ENCODE data around the gene ZNF215. TPM values are rescaled to one million over a fixed set of nuclear protein-coding genes. Genes with fewer than 3 reads are reported as not detected.
"Not testable (repeated sequence)": the region's sequence is repeated elsewhere in the genome, so short reads cannot be mapped to it uniquely, and the experiment has no call there.

The ZNF215 gene
- total RNA-seq = 0.51 TPM

DNA sequence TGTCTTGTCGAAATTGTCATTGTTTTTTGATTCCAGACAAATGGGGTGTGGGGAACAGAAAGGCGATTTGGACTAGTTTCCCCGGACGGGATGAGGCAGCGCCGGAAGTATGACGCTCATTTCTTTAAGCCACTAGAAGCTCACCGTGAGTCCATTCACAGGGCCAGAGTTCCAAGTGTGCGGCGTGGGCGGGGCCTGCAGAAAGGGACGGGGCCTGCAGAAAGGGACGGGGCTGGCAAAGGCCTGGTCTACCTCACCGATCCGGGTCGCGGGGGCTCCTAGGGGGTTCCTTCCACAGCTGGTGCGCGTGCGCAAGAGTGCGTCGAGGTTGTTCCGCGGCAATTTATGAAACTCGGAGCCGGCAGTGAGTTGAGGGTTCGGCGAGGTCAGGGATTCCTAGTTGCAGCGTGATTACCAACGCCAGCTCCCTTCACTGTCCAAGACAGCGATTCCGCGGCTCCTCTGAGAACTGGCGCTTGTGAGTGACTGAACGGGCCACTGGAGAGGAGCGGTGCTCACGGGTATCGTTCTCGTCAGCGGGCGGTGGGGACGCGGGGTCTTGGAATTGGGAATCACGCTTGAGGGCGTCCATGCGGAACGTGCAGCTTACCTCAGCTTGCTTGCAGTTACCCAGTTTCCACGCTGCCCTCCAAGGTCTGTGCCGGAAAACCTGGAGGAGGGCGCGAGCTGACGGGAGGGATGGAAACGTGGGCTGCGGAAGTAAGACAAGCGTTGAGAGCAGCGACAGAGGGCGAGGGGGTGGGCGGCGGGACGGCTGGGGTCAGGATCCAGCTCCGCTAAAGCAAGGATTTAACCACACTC lies at the start of gene ZNF215:
Gene ZNF215 (plus strand): TSS at position 219 of the 822 bp plus-strand sequence. CDS start 5,847 bp downstream, outside the sequence.
- DNase-seq = peak; percentile 82

DNA sequence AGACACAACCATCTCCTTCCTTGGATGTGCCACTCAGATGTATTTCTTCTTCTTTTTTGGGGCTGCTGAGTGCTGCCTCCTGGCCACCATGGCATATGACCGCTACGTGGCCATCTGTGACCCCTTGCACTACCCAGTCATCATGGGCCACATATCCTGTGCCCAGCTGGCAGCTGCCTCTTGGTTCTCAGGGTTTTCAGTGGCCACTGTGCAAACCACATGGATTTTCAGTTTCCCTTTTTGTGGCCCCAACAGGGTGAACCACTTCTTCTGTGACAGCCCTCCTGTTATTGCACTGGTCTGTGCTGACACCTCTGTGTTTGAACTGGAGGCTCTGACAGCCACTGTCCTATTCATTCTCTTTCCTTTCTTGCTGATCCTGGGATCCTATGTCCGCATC lies 49.3 kb upstream of the ZNF215 start:
- DNase-seq = no peak

DNA sequence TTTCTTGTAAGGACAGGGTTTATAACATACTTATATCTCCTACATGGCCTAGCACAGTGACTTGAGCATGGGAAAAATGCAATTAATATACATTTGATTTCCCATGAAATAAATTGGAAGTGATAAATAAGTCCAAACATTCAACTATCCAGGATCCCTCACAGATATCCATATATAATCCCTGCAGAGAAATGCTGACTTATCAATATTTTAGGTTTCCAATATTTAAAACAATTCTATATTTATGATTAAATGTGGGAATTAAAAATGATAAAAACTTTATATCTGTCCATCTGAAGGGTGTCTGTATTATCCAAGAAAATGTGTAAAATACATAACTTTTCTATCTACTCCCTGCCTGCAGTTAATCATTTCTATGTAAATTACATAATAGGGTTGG lies 43.5 kb upstream of the ZNF215 start:
- DNase-seq = no peak

DNA sequence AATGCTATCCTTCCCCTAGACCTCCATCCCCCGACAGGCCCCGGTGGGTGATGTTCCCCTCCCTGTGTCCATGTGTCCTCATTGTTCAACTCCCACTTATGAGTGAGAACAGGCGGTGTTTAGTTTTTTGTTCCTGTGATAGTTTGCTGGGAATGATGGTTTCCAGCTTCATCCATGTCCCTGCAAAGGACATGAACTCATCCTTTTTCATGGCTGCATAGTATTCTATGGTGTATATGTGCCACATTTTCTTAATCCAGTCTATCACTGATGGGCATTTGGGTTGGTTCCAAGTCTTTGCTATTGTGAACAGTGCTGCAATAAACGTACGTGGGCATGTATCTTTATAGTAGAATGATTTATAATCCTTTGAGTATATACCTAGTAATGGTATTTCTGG lies 38.5 kb upstream of the ZNF215 start:
- DNase-seq = not testable (repeated sequence)

DNA sequence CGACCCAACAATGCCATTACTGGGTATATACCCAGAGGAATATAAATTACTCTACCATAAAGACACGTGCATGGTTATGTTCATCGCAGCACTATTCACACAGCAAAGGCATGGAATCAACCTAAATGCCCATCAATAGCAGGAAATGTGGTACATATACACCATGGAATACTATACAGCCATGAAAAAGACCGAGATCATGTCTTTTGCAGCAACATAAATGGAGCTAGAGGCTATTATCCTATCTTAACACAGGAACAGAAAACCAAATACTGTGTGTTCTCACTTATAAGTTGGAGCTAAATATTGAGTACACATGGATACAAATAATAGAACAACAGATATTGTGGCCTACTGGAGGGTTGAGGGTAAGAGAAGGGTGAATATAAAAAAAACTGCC lies 37.4 kb upstream of the ZNF215 start:
- no peak for DNase-seq

DNA sequence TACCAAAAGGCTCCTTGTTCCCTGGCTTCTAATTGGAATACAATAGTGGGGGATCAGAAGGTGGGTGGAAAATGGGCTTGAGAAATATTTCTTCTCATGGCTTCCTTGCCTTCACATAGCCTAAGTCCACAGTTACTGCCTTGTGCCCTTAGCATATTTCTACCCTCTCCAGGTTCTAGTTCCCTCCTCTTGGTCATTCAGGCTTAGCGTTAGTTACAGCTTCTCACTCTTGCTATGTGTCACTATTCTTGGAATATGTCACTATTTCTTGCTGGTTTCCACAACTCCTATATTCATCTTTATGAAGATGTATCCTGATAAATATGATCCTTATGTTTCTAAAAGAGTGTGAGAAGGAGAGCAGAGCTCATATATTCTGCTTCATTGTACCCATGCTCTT lies 36.4 kb upstream of the ZNF215 start:
- no peak for DNase-seq

DNA sequence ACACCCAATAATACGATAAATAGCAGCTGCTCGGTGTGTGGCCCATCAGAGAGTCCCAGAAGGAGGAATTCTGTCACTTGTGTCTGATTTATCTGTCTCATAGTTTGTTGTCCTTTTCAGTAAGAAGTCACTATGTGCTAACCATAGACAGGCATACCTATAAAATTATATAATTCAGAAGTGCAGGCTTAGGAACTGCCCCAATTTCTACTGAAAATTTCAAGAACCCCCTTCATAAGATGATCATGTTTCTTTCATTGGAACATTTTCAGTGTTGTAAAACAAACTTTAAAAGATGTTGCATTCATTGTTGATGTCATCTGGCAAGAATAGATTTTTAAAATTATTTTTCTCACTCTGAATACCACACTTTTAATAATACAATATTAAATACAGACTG lies 33.8 kb upstream of the ZNF215 start, which contains the start of gene OR2D2:
Gene OR2D2 (minus strand): TSS at position 101 of the 400 bp plus-strand sequence. CDS start 0 bp downstream, at position 101.
- no peak for DNase-seq

DNA sequence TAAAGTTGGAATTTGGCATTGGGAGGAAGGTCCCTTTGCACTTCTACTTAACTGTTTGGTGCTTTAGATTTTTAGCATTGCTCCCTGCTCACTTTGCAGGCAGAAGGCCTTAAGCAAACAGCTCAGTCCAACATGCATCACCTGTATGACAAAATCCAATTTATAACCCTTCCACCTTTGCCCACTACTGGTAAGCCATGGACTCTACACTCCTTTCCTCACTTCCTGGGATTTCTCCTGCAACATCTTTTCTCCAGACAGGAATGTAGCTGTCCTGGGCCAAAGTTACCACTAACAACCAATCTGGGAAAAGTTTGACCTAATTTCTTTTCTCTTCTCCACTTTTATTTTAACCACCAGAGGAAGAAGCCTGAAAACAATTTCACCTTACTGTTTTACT lies 32.1 kb upstream of the ZNF215 start:
- no peak for DNase-seq

DNA sequence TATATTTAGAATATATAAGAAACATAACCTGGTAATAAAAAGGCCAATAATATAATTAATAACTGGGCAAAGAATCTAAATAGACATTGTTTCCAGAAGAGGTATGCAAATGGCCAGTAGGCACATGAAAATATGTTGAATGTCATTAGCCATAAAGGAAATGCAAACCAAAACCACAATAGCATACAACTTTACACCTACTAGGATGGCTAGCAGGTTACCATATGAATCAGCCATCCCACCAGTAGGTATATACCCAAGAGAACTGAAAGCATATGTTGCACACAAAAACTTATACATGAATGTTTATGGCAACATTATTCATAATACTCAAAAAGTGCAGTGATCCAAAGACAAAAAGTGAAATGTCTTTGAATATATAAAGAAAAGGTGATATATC lies 31.2 kb upstream of the ZNF215 start:
- no peak for DNase-seq

DNA sequence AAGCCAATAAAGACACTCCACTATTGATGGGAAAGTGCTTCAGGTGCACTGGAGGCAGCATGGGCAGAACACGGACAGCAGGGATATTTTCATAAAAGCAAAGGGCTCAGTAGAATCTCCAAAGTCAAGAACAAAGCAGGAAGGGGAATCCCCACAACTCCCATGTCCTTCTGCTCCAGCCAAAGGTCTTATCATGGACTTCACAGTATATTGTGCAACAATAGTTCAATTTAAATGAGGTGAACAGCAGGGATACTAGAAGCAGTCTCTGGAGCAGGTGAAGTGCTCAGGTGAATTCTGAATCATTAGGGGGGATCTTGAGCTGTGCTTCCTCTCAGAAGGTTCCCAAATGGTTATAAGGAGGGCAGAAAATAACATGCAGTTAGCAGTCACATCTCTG lies 27.3 kb upstream of the ZNF215 start:
- DNase-seq = no peak

DNA sequence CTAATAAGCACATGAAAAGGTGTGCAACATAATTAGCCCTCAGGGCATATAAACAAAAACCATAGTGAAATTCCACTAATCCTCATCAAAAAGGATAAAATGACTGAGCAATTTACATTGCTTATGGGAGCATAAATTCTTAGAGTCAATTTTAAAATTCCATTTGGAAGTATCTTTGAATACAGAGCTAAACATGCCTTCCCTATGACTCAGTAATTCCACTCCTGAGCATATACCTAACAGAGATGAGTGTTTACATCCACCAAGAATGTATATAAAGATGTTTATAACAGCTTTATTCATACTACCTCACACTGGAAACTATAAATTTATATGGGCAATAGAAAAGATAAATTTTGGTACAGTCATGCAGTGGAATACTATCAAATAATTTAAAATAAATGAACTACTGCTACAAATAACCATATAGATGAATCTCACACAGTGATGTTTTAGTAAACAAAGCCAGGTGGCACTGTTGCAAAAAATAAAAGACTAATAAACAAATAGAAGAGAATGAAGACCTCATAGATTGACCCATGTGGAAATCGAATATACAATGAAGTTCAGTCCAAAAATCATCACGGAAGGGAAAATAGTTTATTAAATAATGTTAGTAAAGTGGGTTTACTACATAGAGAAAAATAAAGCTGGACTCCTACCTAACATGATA lies 25.8 kb upstream of the ZNF215 start:
- DNase-seq = no peak

DNA sequence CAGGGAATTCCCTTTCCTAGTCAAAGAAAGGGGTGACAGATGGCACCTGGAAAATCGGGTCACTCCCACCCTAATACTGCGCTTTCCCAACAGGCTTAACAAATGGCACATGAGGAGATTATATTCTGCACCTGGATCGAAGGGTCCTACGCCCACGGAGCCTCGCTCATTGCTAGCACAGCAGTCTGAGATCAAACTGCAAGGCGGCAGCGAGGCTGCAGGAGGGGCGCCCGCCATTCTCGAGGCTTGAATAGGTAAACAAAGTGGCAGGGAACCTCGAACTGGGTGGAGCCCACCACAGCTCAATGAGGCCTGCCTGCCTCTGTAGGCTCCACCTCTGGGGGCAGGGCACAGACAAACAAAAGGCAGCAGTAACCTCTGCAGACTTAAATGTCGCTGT lies 21.4 kb upstream of the ZNF215 start:
- not testable (repeated sequence) for DNase-seq

DNA sequence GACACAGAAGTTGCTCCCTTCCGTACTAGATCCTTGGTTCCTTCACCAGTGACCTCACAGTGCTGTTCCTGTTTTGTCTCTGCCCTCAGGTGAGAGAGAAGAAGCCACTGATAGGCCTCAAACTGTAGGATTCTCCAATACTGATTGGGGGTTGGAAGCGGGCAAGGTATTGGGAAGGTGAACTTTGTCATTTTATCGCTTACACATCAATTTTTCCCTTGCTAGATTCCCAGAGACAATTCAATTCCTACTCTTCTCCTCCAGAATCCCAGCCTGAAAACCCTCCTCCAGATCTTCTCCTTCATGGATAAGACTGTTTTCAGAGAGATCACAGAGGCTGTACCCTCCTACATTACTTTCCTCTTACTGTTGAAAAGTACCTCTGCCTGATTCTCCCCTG lies 14.8 kb upstream of the ZNF215 start:
- no peak for DNase-seq

DNA sequence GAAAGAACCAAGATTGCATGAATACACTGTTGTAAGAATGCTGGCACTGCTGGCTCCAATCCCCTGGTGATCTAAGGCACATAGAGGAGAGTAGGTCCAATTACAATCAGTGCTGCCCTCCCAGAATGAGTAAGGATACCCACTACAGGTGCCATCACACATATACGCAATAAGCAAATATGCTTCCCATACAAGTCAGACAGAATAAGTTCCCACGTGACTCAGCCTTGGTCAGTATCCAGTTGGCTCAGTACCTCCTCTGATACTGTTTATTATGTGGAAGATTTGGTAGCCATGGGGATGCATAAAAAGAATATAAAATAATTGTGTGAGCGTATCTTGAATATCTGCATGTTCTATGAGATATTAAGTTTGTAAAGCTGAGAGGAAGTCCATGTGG lies 14.3 kb upstream of the ZNF215 start:
- no peak for DNase-seq

DNA sequence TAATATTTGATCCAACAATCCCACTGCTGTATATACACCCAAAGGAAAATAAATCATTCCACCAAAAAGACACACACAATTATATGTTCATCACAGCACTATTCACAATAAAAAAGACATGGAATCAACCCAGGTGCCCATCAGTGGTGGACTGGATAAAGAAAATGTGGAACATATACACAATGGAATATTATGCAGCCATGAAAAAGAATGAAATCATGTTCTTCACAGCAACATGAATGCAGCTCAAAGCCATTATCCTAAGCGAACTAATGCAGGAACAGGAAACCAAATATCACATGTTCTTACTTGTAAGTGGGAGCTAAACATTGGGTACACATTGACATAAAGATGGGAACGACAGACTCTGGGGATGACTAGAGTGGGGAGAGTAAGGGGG lies 6.5 kb upstream of the ZNF215 start:
- DNase-seq = no peak

DNA sequence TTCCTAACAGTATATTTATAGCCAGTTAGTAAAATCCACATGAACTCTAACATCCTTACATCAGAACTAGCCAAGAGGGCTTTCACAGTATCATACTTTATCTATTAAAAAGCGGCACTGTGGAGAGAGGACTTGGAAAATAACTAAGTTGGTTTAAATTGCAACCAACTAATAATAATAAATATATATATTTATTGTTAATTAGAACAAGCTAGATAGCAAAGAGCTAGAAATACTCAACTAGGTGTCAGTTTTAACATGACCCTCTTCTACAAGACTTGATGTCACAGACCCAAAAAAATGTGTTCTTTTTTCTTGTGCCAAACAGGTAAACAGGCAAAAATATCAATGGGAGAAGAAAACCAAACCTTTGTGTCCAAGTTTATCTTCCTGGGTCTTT lies 5.5 kb upstream of the ZNF215 start, which contains the start of gene OR2D3:
Gene OR2D3 (plus strand): TSS at position 301 of the 400 bp plus-strand sequence. CDS start 0 bp downstream, at position 301.
- no peak for DNase-seq

DNA sequence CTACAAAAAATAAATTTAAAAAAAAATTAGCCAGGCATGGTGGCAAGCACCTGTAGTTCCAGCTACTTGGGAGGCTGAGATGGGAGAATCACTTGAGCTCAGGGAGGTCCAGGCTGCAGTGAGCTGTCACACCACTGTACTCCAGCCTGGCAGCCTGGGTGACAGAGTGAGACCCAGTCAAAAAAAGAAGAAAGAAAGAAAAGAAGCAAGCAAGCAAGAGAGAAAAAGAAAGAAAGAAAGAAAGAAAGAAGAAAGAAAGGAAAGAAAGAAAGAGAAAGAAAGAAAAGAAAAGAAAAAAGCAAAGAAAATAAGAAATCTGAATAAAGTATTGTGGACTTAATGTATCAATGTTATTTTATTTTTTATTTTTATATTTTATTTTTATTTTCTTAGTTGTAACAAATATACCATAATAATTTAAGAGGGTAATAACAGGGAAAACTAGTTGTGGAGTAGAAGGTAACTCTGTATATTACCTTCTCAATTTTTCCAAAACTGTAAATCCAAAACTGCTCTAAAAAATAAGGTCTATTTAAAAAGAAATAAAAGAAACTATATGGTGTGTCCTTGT lies 1.1 kb upstream of the ZNF215 start:
- DNase-seq = no peak

DNA sequence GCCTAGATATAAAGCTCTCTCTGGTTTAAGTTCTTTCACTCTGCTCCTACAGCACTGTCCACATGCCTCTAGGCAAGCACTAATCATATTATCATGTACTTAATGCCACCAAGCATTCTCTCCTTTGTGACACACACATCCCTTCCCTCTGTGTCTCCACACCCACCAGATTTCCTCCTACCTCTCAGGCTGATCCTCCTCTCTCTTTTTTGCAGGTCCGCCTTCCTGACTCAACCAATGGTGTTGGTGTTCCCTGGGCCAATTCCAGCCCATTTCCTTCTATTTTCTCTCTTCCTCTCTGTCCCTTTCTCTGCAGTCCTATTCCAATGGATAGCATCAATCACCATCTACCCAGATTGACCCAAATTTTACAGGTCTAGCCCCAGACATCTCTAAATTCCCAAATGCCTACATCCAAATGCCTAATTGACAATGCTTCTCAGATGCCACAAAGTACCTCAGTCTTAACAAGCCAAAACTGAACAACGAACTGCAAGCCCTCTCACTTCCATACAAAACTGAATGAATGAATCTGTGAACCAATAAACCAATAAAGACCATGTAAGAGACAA lies 504 bp upstream of the ZNF215 start:
- DNase-seq = peak; percentile 1

DNA sequence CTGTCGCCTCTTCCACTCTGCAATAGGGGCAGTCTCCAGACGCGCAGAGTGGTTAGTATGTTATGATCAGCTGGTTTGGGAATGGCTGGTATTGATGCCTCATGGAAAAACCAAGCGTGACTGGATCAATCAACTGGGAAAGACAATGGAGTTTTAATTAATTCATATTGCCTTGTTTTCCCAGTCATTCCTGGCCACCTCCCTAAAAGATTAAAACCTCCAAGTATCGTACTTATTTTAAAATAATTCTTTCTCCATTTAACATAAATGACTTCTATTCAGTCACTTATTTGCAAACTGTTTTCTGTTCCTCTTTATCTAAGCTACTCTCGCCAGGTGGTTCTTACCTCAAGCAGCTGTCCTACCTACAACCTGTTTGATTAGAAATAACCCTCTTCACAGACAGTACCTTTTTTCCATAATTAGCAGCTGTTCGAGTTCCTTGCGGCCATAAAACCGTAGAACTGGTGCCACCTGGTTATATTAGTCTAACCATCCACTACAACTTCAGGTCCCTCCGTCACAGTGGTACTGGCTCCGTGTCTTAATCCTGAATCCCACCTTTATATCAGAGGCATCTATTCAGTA lies 898 bp downstream of the ZNF215 start:
- DNase-seq = no peak

DNA sequence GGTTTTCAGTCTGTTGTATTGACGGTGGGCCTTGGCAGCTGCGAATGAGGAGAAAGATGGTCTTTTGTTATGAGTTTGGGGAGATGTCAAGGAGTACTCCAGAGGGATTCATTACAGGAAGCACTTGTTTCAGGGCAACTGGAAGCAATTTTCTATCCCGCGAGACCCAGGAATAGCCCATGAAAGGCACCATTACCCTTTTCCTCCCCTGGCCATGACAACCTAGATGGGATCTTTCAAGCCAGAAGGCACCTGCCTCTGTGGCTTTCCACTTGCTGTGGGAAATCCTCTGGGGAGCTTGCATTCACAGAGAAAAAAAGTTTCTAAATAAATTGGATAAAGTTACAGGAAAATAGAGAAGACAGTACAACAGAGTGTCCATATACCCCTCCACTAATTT lies 2.7 kb downstream of the ZNF215 start:
- DNase-seq = no peak

DNA sequence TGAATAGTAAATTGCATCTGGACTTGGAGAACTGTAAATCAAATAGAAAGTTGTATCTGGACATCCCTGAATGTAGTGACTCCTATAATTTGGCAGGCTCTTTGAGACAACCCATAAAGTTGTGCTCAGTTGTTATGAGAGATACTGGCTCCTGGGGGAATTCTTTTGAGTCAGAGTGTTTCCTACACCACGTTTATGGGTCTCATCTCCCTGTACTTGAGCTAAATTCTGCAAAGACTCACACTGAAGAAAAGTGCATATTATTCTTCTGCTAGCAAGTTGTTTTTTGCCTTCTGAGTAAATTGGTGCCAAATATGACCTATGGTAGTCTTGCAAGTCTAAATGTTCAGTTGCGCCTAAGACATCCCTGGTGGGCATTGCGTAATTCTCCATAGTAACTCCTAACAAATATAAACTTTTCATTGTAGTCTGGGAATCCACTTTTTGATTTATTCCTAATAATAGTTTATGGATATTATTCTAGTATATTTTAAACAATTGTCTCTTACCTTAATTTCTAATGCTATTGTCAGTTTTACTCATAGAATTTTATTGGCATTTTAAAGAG lies 5.0 kb downstream of the ZNF215 start:
- no peak for DNase-seq

DNA sequence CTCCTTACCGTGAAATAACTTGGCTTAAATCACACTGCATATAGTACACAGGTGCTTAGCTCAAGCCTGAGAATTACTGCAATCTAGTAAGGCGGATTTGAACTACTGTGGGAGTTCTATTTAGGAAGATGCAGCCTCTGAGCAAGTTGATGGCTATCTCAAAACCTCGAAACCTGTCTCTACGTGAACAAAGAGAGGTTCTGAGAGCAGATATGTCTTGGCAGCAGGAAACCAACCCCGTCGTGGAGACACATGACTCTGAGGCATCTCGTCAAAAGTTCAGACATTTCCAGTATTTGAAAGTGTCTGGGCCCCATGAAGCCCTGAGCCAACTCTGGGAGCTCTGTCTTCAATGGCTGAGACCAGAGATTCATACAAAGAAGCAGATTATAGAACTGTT lies 5.9 kb downstream of the ZNF215 start:
- no peak for DNase-seq

Measured in tongue (tissue), 2 donors.